ENCODE results near the gene HJV.

HJV gene

DNA sequence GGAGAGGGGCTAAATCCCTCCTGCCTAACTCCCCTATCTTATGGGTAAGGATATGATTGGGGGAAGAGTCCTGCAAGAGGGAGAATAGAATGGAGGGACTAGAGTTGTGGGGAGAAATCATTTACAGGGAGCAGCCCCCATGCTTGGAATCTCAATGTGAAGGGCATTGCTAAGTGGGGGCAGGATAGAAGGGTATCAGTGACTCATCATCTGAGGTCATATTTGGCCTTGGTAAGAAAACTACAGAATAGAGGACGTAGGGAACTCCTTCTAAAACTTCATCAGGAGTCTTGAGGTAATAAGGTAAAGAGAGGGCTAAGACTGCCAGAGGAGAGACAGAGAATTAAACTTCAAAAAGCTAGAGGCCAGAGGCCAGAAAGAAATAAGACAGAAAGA is 487 bp downstream of the HJV start:
- DNase-seq (ENCODE audit: low spot score) = no peak

DNA sequence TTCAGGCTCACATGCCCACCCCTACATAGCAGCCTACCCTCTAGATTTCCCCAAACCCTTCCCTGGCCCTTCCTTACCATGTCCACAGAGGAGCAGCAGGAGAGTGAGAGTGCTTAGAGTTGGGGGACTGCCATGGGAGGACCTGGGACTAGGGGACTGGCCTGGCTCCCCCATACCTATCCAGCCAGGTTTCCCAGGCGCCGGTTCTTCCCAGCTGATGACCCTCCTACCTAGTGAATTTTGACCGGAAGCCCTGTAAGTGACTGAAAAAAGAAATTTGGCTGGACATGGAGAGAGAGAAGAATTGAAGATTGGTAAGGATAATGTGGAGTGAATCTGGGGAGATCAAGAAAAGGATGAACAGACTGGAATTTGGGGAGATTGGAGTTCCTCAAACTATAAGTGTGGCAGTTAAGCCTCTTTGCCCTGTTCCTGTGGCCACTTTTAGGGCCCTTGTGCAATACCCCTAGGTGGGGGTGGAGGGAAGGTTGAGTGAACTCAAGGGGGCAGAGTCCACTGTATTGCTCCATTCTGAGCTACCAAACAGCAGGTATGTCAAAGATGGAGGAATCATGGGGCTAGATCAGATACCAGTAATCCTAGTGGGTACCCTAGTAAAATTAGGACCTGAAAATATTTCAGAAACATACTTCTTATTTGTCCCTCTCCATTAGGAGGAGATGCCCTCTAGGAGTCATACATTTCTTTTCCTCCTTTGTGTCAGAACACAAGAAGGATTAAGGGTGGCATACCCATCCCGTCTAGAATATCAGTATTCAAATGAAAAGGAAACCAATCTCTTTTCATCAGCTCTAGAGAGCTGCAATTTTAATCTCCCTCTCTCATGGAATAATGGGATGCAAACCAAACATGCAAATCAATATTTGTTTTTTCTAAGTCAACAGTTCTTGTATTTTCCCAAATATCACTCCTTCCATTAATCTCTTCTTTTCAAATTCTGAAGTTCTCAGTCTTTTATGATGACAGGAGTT is 1.2 kb downstream of the HJV start:
- no peak for DNase-seq (ENCODE audit: low spot score)

GRCh38 chr1:146019231-146020057 is 2.1 kb downstream of the HJV start:
- DNase-seq (ENCODE audit: low spot score) = no peak

GRCh38 chr1:146016891-146017290 is 4.6 kb downstream of the HJV start:
- DNase-seq (ENCODE audit: low spot score) = no peak

GRCh38 chr1:146013559-146013922 is 8.0 kb downstream of the HJV start:
- no peak for DNase-seq (ENCODE audit: low spot score)

DNA sequence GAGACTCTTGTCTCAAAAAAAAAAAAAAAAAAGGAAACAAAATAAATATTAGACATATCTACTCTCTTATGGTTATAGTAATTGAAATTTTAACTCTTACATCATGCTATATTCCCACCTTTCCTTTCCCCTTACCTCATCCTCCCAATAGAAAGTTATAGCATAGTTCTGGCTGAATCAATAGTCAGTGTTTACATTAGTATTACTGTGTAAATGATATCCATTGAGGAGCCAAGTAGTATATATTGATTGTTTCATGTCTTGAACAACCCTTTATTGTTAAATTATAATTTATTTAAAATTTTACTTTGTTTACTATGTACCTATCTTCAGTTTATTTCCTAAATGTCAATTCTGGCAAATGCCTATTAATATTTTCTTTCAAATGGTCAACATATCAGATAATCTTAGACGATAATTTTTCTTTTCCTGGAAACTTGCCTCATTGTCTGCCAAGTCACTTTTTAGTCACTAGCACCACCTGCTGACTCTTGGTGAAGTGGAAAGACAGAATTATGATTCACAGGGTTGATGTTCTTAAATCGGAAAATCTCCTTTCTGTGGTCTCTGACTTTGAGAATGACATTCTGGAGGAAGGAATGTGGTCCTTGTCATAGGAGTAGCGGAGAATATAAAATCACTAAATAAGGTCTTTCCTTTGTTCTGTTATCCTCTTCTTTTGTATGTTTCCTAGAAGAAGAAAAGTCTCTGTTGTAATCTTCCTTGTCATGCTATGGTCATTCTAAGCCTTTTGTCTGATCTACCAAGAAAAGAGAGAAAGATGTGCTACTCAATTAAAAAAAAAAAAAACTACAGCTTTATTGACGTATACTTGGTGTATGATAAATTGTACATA is 8.6 kb downstream of the HJV start:
- peak; percentile 78 for DNase-seq (ENCODE audit: low spot score)

DNA sequence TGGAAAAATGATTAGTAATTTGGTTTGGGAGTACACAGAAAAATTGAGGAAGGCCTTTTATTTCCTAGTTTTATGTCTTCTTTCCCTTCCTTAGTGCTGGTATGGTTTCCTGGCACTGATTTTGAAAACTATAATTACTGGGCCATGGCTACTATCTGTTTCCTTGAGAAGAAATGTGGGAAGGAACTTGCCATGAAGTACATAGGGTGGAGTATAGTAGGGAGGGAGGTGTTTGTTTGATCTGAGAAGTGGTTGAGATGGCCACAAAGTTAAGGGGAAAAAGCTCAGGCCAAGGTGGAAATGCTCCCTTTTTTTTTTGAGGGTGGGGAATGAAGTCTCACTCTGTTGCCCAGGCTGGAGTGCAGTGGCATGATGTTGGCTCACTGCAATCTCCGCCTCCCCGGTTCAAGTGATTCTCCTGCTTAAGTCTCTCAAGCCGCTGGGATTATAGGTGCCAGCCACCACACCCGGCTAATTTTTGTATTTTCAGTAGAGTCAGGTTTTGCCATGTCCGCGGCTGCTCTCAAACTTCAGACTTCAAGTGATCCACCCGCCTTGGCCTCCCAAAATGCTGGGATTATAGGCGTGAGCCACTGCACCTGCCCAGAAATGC is 11.3 kb downstream of the HJV start:
- DNase-seq (ENCODE audit: low spot score) = no peak

DNA sequence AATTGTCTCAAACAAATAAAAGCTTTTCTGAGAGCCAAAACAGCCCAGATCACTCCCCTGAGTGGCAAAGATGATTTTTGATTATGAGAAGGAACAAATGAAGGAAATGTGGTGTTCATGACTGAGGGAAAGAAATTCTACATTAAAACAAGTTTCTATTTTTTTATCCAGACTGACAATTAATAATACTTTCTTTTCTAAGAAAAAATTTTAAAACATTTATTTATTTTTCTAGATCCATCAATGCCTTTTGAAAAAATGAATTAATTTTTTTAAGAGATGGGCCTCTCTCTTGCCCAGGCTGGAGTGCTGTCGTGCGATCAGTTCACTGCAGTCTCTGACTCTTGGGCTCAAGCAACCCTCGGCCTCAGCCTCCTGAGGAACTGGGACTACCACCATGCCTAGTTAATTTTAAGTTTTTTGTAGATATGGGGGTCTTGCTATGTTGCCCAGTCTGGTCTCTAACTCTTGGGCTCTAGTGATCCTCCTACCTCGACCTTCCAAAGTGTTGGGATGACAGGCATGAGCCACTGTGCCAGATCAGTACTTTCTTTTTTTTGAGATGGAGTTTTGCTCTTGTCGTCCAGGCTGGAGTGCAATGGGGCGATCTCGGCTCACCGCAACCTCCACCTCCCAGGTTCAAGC is 13.9 kb downstream of the HJV start:
- no peak for DNase-seq (ENCODE audit: low spot score)

DNA sequence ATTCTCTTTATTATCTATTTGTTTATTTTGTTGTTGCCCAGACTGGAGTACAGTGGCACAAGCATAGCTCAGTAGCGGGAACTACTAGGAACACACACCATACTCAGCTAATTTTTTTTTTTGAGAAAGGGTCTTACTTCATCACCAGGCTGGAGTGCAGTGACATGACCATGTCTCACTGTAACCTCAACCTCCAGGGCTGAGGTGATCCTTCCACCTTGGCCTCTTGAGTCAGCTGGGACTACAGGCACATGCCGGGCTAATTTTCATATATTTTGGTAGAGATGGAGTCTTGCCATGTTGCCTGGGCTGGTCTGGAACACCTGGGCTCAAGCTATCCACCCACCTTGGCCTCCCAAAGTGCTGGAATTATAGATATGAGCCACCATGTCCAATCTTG is 19.8 kb downstream of the HJV start:
- no peak for DNase-seq (ENCODE audit: low spot score)

GRCh38 chr1:145999321-146000024 is 22.1 kb downstream of the HJV start:
- peak; percentile 62 for DNase-seq (ENCODE audit: low spot score)

GRCh38 chr1:145997718-145998023 is 23.9 kb downstream of the HJV start:
- DNase-seq (ENCODE audit: low spot score) = no peak

DNA sequence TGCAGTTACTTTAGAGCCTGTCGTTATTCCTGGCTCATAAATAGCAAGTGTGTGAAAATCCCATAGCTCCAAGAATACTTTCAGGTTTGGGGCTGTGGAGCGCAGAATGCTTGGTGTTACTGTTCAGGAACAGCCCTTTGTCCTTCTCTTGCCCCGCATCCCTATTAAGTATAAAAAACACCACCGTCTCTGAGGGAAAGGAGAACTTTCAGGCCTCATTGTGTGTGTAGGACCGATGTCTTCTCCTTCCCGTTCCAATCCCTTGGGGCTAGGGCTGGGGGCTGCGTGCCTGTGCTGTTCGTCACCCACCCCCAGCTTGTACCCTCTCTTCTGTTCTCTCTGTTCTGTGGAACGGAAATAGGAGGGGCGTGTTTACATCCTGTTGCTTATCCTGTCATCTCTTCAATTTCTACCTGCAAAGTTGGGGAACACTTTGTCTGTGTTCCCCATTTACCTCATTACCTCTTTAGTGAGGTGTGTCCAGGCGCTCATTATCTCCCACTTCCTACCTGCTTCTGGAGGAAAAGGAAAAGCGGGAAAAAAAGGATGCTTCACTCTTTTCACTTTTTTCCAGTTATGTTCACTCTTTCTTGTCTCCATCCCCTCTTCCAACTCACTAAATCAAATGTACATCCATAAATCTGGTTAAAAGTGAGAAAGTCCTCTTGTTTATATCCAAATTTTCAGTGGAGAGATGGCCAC is 24.4 kb downstream of the HJV start:
- DNase-seq (ENCODE audit: low spot score) = no peak

- peak; percentile 97 for DNase-seq (ENCODE audit: low spot score)
Measured at GRCh38 chr1:145996433-145997015, 25.0 kb downstream of the HJV start, which contains the start of gene TXNIP. Gene TXNIP, minus strand, starts transcription at chr1:145996579. Its CDS starts 313 bp downstream, at chr1:145996266.

DNA sequence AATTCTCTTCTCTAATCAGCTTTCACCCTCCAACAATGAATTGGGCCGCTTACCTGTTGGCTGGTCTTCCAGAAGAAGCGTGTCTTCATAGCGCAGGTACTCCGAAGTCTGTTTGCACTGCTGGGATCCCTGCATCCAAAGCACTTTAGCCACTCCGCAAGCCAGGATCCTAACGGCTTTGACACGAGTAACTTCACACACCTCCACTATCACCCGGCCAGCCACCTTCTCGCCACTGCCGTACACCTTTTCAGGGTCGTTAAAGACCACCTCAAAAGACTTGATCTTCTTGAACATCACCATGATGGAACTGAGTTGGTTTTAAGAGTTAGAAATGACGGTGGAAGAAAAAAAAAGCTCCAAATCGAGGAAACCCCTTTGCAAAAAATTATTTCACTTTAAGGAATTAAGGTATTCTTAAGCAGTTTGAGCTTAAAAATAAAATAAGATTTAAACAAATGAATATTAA is 25.5 kb downstream of the HJV start:
- no peak for DNase-seq (ENCODE audit: low spot score)

DNA sequence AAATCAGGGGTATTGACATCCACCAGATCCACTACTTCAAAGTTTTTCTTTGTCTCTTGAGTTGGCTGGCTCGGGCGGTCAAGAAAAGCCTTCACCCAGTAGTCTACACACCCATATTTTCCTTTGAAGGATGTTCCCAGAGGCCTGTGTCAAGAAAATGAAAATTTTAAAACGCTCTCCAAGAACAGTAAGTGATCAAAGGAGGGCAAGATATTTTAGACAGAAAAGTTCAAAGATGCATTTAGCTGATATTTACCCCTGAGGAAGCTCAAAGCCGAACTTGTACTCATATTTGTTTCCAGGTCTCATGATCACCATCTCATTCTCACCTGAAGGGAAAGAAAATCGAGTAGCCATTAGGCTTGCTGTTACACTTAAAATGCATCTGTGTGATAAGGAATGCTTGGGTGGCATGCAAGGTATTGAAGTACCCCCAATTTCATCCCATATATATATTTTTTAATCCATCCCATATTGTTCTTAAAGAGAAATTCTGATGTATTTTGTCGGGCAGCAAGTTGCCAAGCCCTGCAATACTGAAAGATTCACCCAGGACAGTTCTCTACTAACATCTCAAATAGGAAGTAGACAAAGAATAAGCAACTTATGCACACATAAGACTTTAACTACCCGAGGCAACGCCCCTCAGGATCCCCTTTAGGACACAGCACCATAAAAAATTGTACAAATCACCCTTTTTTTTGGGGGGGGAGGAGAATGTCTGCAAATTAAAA is 26.2 kb downstream of the HJV start:
- no peak for DNase-seq (ENCODE audit: low spot score)

GRCh38 chr1:145994391-145995120 is 27.0 kb downstream of the HJV start:
- no peak for DNase-seq (ENCODE audit: low spot score)

DNA sequence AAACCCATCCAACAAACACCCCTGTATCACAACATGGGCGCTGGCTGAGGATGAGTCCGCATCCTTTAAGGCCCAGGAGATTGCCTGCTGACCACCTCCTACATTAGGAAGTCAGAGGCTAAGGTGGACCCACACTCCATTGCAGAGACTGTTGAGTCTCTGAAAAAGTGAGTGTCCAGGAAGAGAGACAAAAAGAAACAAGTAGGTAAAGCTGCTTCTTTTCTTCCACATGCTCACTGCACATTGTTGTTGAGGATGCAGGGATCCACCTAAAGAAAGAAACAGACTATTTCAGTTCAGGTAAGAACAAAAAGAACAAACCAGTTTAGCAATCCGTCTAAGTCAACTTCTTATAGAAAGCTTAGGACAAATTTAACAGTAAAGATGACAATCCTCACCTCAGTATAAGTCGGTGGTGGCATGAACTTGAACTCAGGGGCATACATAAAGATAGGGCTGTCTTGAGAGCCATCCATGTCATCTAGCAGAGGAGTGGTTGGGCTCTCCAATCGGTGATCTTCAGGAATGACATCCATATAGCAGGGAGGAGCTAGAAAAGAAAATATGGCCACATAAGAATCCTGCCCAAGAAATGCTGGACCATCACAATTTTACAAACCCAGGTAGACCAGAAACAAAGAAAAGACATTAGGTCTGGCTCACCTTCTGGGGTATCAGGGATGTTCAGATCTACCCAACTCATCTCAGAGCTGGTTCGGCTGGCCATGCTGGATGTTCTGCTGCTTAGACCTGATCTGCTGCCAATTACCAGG is 27.7 kb downstream of the HJV start:
- DNase-seq (ENCODE audit: low spot score) = no peak
